Lung (tissue), 12 donors: ENCODE measurements around the gene CXorf49. TPM values are rescaled to one million over a fixed set of nuclear protein-coding genes. Genes with fewer than 3 reads are reported as not detected.

Experiments used
- ATAC-seq: fragments of 200-7000 bp; cut with Tn5 transposase; one replicate; pipeline ENCODE4 v1.9.1; 2020; ENCODE audit warnings: moderate number of reproducible peaks; ENCODE audit not compliant: insufficient read depth, low FRiP score
- DNase-seq, 3 donors: peaks; one replicate each; pipeline ENCODE4 v3.0.0-alpha.2; 2013 to 2017
- H3K27ac ChIP-seq, 2 donors: one replicate each; pipeline ENCODE4 v1.5.1; 2013; ENCODE audit warnings: mild to moderate bottlenecking in 2 of 2, moderate library complexity in 2 of 2, control low read depth in 1 of 2, inconsistent platforms in 1 of 2, low read depth in 1 of 2, low read length in 1 of 2
- H3K27me3 ChIP-seq, 3 donors: one replicate each; pipeline ENCODE4 v1.5.1; 2013; ENCODE audit warnings: low read length in 2 of 3; ENCODE audit not compliant: control insufficient read depth in 3 of 3, insufficient read depth in 3 of 3
- H3K36me3 ChIP-seq, 4 donors: one replicate each; pipeline ENCODE4 v1.5.1; 2013; ENCODE audit warnings: low read length in 4 of 4, mild to moderate bottlenecking in 1 of 4, moderate library complexity in 1 of 4; ENCODE audit not compliant: control insufficient read depth in 4 of 4, insufficient read depth in 4 of 4
- H3K4me1 ChIP-seq, 5 donors: one replicate each; pipeline ENCODE4 v1.5.1; 2013; ENCODE audit warnings: low read length in 5 of 5, mild to moderate bottlenecking in 2 of 5, moderate library complexity in 1 of 5; ENCODE audit not compliant: control insufficient read depth in 5 of 5, insufficient read depth in 5 of 5
- H3K4me3 ChIP-seq: one replicate; pipeline ENCODE4 v1.5.1; 2013; ENCODE audit warnings: mild to moderate bottlenecking, control low read depth, moderate library complexity
- H3K9ac ChIP-seq, 2 donors: one replicate each; pipeline ENCODE4 v1.5.1; 2013; ENCODE audit warnings: low read length in 2 of 2, control low read depth in 1 of 2; ENCODE audit not compliant: insufficient read depth in 1 of 2
- H3K9me3 ChIP-seq, 4 donors: one replicate each; pipeline ENCODE4 v1.5.1; 2013; ENCODE audit warnings: low read length in 3 of 4, mild to moderate bottlenecking in 1 of 4, moderate library complexity in 1 of 4; ENCODE audit not compliant: control insufficient read depth in 4 of 4, insufficient read depth in 3 of 4
- WGBS, 2 donors: extraction: QIAGEN DNeasy Blood & Tissue Kit; methylation state at CpG; one replicate each; pipeline ENCODE4 v1.1.7; 2013; 5-methylcytosine and 5-hydroxymethylcytosine counted together
- polyA plus RNA-seq, 2 donors: library from polyadenylated mRNA; stranded (reverse); fragments of 200-250 nt; gene quantifications; one replicate each; pipeline ENCODE4 v1.2.1, GENCODE V29; 2013
- total RNA-seq, 2 donors: library from RNA; depleted of rRNA in 1 of 2; stranded (reverse); fragments of >200 nt in 1 of 2; gene quantifications; one replicate each; pipeline ENCODE4 v1.2.1, GENCODE V29; 2014 to 2021
- TF ChIP-seq, protein P1 (sequence below): IDR thresholded peaks from 2 replicates; pipeline ENCODE4 v1.5.1; 2012; ENCODE audit warnings: mild to moderate bottlenecking; ENCODE audit errors: control extremely low read depth, extremely low read depth
- donor health status: control.
- donor health status: control.
- donor health status: Bipolar disorder and iron deficiency.
- donor health status: healthy.
- donor health status: DM: yes; HTN: yes; CAD: no.

The CXorf49 gene
- total and polyA plus RNA-seq, 4 donors = not detected

DNA sequence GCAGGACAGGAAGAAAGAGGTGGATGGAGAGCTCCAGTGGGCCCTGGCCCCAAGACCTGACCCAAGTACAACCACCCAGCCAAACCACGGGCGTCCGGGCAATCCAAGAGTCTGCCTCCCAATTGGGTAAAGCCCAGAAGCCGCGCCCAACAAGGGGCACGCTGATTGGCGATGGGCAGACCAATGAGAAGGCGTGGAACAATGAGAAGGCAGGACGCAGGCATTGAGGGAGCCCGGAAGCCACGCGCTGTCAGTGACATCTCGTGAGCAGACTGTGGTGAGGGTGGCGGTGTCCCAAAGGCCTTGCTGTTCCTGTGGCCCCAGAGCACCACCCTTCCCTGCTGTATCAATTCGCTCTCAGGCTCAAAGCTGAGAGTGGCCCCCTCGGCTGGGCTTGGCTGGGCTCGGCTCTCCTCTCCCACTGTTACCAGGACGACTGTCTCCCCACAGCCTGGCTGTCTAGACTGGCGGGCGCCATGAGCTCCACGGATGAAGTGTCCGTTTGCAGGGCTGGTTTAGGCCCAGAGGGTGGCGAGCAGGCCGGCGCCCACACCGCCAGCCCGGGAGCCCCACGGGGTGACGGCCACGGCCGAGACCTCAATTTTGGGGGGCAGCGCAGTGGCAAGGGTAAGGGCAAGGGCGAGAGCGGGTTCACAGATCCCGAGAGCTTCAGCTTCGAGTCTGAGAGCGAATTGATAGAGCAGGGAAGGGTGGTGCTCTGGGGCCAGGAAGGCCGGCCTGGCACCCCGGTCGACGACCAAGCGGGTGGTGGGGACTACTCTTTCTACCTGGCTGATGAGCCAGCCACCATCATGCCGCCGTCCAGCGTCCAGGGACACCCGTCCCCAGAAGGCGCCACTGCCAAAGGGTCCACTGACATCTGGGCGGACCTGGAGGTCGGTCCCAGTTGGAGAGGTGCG is 50.5 kb downstream of the CXorf49 start, which contains the start of gene LOC101059915:
Gene LOC101059915 (plus strand): TSS at position 219 of the 920 bp plus-strand sequence.
- ATAC-seq = no peak

DNA sequence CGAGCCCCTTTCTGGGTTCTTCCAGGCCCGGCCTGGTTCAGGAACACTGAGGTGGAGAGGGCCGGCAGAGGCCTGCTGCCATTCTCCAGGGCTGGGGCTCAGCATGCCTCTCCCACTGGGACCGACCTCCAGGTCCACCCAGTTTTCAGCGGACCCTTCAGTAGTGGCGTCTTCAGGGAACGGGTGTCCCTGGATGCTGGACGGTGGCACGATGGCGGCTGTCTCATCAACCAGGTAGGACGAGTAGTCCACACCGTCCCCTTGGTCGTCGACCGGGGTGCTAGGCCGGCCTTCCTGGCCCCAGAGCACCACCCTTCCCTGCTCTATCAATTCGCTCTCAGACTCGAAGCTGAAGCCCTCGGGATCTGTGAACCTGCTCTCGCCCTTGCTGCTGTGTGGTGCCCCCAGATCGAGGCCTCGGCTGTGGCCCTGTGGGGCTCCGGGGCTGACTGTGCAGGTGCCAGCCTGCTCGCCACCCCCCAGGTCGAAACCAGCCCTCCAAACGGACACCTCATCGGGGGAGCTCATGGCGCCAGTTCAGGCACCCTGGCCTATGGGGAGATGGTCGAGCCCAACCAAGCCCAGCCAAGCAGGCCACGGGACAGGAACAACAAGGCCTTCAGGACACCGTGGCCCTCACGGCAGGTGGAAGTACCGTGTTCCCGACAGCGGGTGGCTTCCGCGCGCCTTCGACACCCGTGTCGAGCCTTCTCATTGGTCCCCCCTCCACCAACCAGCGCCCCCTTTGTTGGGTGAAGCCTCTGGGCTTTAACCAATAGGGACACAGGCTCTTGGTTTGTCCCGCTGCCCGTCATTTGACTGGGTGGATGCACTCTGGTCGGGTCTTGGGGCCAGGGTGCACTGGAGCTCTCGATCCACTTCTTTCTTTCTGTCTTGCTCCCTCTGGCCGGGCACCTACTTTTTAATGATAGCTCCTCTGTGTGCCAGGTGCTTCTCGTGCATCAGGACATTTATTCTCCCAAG is 51.6 kb downstream of the CXorf49 start:
- H3K27me3 ChIP-seq = no peaks in the 10 kb centered on the region
- no peak for ATAC-seq
- no peak overlapping the region for H3K27ac ChIP-seq
- H3K4me1 ChIP-seq = no peaks in the 10 kb centered on the region
- no peaks in the 10 kb centered on the region for H3K9me3 ChIP-seq
- 93 to 96% methylated on average over 24 to 48 of the region's 48 CpGs for WGBS, 2 donors
- H3K9ac ChIP-seq = no peak overlapping the region
- no peak overlapping the region for H3K4me3 ChIP-seq
- no peak for DNase-seq
- TF ChIP-seq, protein P1, sequence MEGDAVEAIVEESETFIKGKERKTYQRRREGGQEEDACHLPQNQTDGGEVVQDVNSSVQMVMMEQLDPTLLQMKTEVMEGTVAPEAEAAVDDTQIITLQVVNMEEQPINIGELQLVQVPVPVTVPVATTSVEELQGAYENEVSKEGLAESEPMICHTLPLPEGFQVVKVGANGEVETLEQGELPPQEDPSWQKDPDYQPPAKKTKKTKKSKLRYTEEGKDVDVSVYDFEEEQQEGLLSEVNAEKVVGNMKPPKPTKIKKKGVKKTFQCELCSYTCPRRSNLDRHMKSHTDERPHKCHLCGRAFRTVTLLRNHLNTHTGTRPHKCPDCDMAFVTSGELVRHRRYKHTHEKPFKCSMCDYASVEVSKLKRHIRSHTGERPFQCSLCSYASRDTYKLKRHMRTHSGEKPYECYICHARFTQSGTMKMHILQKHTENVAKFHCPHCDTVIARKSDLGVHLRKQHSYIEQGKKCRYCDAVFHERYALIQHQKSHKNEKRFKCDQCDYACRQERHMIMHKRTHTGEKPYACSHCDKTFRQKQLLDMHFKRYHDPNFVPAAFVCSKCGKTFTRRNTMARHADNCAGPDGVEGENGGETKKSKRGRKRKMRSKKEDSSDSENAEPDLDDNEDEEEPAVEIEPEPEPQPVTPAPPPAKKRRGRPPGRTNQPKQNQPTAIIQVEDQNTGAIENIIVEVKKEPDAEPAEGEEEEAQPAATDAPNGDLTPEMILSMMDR = no peak
- H3K36me3 ChIP-seq = no peaks in the 10 kb centered on the region

More for the DNA sequence above, 50.5 kb downstream of the CXorf49 start, which contains the start of gene LOC101059915:
- Histone ChIP-seq H3K4me1 (no peaks in the 10 kb centered on the region), H3K36me3 (no peaks in the 10 kb centered on the region), H3K27me3 (no peaks in the 10 kb centered on the region), H3K9me3 (no peaks in the 10 kb centered on the region), H3K4me3 (no peak within 1 kb of the TSS), H3K9ac (no peak within 1 kb of the TSS), H3K27ac (no peak within 1 kb of the TSS)
- DNase-seq = no peak
- TF ChIP-seq, protein P1 = no peak
- 94 to 95% methylated on average over 38 to 50 of the region's 50 CpGs for WGBS, 2 donors

DNA sequence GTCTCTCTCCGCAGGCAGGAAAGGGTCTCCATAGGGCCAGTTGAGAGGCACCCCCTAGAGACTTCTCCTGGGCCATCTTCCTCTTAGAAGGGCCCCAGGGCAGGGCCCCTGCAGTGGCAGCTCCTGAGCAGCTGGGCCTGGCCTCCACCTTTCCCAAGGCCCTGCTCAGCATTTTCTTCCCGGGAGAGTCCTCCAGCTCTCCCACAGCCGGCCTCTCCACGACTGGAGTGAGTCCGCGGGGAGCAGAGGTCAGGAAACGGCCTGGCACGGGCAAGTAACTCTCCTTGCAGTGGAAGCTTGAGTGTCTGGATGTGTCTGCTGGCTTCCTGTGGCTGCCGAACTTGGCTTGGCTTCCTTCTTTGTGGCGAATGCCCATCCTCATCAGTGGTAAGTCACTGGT is 52.3 kb downstream of the CXorf49 start:
- no peak for ATAC-seq

More for the DNA sequence above, 52.3 kb downstream of the CXorf49 start:
- TF ChIP-seq, protein P1 = no peak
- no peak for DNase-seq
- H3K27me3 ChIP-seq = no peaks in the 10 kb centered on the region
- no peak overlapping the region for H3K27ac ChIP-seq
- H3K9me3 ChIP-seq = peaks cover 0 to 2% (median 0%) of the 10 kb centered on the region in 4 donors
- WGBS, 2 donors = 67% methylated on average over 8 to 10 of the region's 10 CpGs
- no peaks in the 10 kb centered on the region for H3K4me1 ChIP-seq
- no peak overlapping the region for H3K9ac ChIP-seq
- no peaks in the 10 kb centered on the region for H3K36me3 ChIP-seq
- no peak overlapping the region for H3K4me3 ChIP-seq
